Osteoblast (primary cell): ENCODE measurements around the gene AGAP5. TPM values are rescaled to one million over a fixed set of nuclear protein-coding genes. Genes with fewer than 3 reads are reported as not detected.

Experiments
- DNase-seq: peaks from one replicate; pipeline ENCODE4 v3.0.0; 2011; ENCODE audit warnings: low spot score, mixed read lengths; ENCODE audit not compliant: insufficient read length; ENCODE audit errors: missing footprints
- H2AFZ ChIP-seq: 2 replicates; pipeline ENCODE4 v1.6.0; 2011; ENCODE audit warnings: mild to moderate bottlenecking, low read length
- H3K27ac ChIP-seq: 2 replicates; pipeline ENCODE4 v1.5.1; 2011; ENCODE audit warnings: mild to moderate bottlenecking, low read depth, low read length, moderate library complexity
- H3K27me3 ChIP-seq: 2 replicates; pipeline ENCODE4 v1.6.0; 2012; ENCODE audit warnings: mild to moderate bottlenecking, control low read depth, inconsistent platforms, low read length, moderate library complexity; ENCODE audit not compliant: insufficient read depth
- H3K36me3 ChIP-seq: 2 replicates; pipeline ENCODE4 v1.5.1; 2011; ENCODE audit warnings: mild to moderate bottlenecking, low read length, control low read depth, moderate library complexity; ENCODE audit not compliant: insufficient read depth
- H3K4me1 ChIP-seq: 2 replicates; pipeline ENCODE4 v1.5.1; 2011; ENCODE audit warnings: mild to moderate bottlenecking, low read length, control low read depth, moderate library complexity; ENCODE audit not compliant: insufficient read depth
- H3K4me2 ChIP-seq: 2 replicates; pipeline ENCODE4 v1.6.0; 2011; ENCODE audit warnings: mild to moderate bottlenecking, low read length; ENCODE audit not compliant: insufficient read depth
- H3K4me3 ChIP-seq: fragments of 200-600 bp; sonication (generic); 3 replicates; pipeline ENCODE4 v1.5.1; 2012; ENCODE audit warnings: mild to moderate bottlenecking, low read length, inconsistent platforms; ENCODE audit not compliant: insufficient read depth
- H3K79me2 ChIP-seq: 2 replicates; pipeline ENCODE4 v1.6.0; 2012; ENCODE audit warnings: mild to moderate bottlenecking, low read length, control low read depth, inconsistent platforms; ENCODE audit not compliant: insufficient read depth
- H3K9me3 ChIP-seq: 2 replicates; pipeline ENCODE4 v1.5.1; 2011; ENCODE audit warnings: low read depth, low read length, control low read depth
- H4K20me1 ChIP-seq: 2 replicates; pipeline ENCODE4 v1.6.0; 2012; ENCODE audit warnings: mild to moderate bottlenecking, low read length, control low read depth; ENCODE audit not compliant: insufficient read depth
- CTCF ChIP-seq: IDR thresholded peaks from 2 replicates; pipeline ENCODE4 v1.5.1; 2011; ENCODE audit warnings: mild to moderate bottlenecking, low read depth, low read length, moderate library complexity; ENCODE audit errors: extremely low read depth
- total RNA-seq: library from RNA; depleted of rRNA; stranded (reverse); fragments of >200 nt; gene quantifications from 2 replicates; pipeline ENCODE4 v1.2.3, GENCODE V29; 2012

Gene AGAP5
- total RNA-seq, 1 donor = 4.0 TPM

GRCh38 chr10:73644015-73644743, 53.7 kb downstream of the AGAP5 start:
- H3K79me2 ChIP-seq = no peaks in the 10 kb centered on the region
- no peaks in the 10 kb centered on the region for H3K36me3 ChIP-seq
- H3K4me2 ChIP-seq = peak overlapping the region; percentile 32
- no peaks in the 10 kb centered on the region for H3K9me3 ChIP-seq
- no peak overlapping the region for H3K27ac ChIP-seq
- TF ChIP-seq CTCF = peak; percentile 86
- no peak overlapping the region for H3K4me3 ChIP-seq
- peak overlapping the region; percentile 28 for H2AFZ ChIP-seq
- H3K4me1 ChIP-seq = peaks cover 16% of the 10 kb centered on the region
- H3K27me3 ChIP-seq = peaks cover 10% of the 10 kb centered on the region
- H4K20me1 ChIP-seq = no peaks in the 10 kb centered on the region
- DNase-seq = peak; percentile 94

- Histone ChIP-seq H3K79me2 (no peaks in the 10 kb centered on the region), H3K27me3 (peaks cover 10% of the 10 kb centered on the region), H2AFZ (no peak overlapping the region), H3K36me3 (no peaks in the 10 kb centered on the region), H3K4me3 (no peak overlapping the region), H3K27ac (no peak overlapping the region), H3K4me1 (peaks cover 8% of the 10 kb centered on the region), H4K20me1 (no peaks in the 10 kb centered on the region), H3K9me3 (no peaks in the 10 kb centered on the region), H3K4me2 (no peak overlapping the region)
- TF ChIP-seq CTCF = no peak
- DNase-seq = no peak
Observed at GRCh38 chr10:73643362-73643761, 54.5 kb downstream of the AGAP5 start.

DNA sequence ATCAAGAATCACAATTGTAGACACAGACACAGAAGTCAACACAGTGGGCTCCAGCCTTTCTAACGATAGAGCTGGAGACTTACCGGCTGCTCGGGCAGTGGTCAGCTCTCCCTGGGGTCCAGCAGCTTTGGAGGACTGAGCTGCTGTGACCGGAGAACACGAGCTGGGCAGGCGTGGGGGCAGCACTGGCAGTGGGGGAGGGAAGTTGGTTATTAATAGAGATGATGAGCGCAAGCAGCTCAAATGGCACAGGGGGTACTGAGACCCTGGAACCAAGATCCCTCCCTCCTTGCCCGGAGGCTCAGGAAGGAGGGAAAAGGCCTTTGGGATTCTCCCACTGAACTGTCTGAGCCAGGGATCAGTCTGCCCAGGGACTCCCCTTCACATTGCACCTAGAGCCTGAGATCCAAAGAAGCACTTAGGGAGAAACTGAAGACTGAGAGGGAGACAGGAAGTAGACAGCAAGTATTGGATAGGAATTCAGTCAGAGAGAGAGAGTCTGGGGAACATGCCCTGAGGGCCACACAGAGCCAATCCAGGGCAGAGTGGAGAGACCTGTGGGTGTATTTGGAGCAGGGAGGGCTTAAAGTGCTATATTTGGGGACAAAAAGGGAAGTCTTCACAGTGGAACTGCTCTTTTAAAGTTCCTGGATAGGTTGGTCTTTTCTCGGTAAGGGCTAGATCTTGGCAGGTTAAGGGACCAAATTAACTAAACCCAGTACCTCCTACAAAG, 56.4 kb downstream of the AGAP5 start, which contains the start of gene MYOZ1:
TSS of gene MYOZ1 (minus strand) at position 147 of the 733 bp plus-strand sequence. CDS start 1,457 bp downstream, outside the sequence.
- no peak within 1 kb of the TSS for H3K4me3 ChIP-seq
- no peaks in the 10 kb centered on the region for H3K4me1 ChIP-seq
- H2AFZ ChIP-seq = peak within 1 kb of the TSS; percentile 58
- no peaks in the 10 kb centered on the region for H3K36me3 ChIP-seq
- no peaks in the 10 kb centered on the region for H3K79me2 ChIP-seq
- peaks cover 10% of the 10 kb centered on the region for H3K27me3 ChIP-seq
- no peaks in the 10 kb centered on the region for H3K9me3 ChIP-seq
- H3K4me2 ChIP-seq = no peak within 1 kb of the TSS
- H3K27ac ChIP-seq = no peak within 1 kb of the TSS
- DNase-seq = peak; percentile 90
- TF ChIP-seq CTCF = no peak
- no peaks in the 10 kb centered on the region for H4K20me1 ChIP-seq

GRCh38 chr10:73639286-73639685, 58.6 kb downstream of the AGAP5 start:
- Histone ChIP-seq H3K4me1 (no peaks in the 10 kb centered on the region), H3K9me3 (no peaks in the 10 kb centered on the region)
- TF ChIP-seq CTCF = no peak

More at GRCh38 chr10:73639286-73639685, 58.6 kb downstream of the AGAP5 start:
- no peaks in the 10 kb centered on the region for H3K79me2 ChIP-seq
- no peak overlapping the region for H3K27ac ChIP-seq
- no peak overlapping the region for H2AFZ ChIP-seq
- no peaks in the 10 kb centered on the region for H4K20me1 ChIP-seq
- no peak overlapping the region for H3K4me2 ChIP-seq
- H3K4me3 ChIP-seq = no peak overlapping the region
- peaks cover 12% of the 10 kb centered on the region for H3K27me3 ChIP-seq
- no peaks in the 10 kb centered on the region for H3K36me3 ChIP-seq
- DNase-seq = no peak
